K562 (cell line): Measurements from ENCODE around the gene FEN1. TPM values are rescaled to one million over a fixed set of nuclear protein-coding genes. Genes with fewer than 3 reads are reported as not detected.
A peak's percentile ranks its signal among the peaks of the same experiment; 100 is the strongest.

Source experiments
- ARHGAP35 ChIP-seq: fragments of 450-650 bp; IDR thresholded peaks from 2 replicates; pipeline ENCODE4 v1.6.1; 2018; ENCODE audit not compliant: partially characterized antibody
- CREBBP ChIP-seq: IDR thresholded peaks from one replicate; pipeline ENCODE4 v1.6.1; 2012; ENCODE audit warnings: low read depth, mild to moderate bottlenecking, control low read depth, inconsistent platforms, low read length
- ESRRB ChIP-seq: fragments of 250-450 bp; sonication (Bioruptor Pico); IDR thresholded peaks from 2 replicates; pipeline ENCODE4 v1.5.0; 2020; ENCODE audit warnings: mild to moderate bottlenecking, moderate library complexity, borderline replicate concordance
- GATAD2B ChIP-seq: fragments of 450-650 bp; IDR thresholded peaks from 2 replicates; pipeline ENCODE4 v1.6.1; 2017; ENCODE audit warnings: mild to moderate bottlenecking, borderline replicate concordance
- HOXB6 ChIP-seq: fragments of 250-450 bp; sonication (Bioruptor Pico); IDR thresholded peaks from 2 replicates; pipeline ENCODE4 v1.5.1; 2022; ENCODE audit warnings: mild to moderate bottlenecking, borderline replicate concordance
- NUFIP1 ChIP-seq: fragments of 450-650 bp; IDR thresholded peaks from 2 replicates; pipeline ENCODE4 v1.6.1; 2018; ENCODE audit not compliant: partially characterized antibody
- PCBP2 ChIP-seq: fragments of 200-400 bp; formaldehyde crosslinking; IDR thresholded peaks from 2 replicates; pipeline ENCODE4 v1.6.1; 2018; ENCODE audit warnings: low read length, low read depth, mild to moderate bottlenecking, moderate library complexity; ENCODE audit not compliant: poor library complexity, severe bottlenecking
- PHTF2 ChIP-seq: fragments of 250-450 bp; sonication (Bioruptor Pico); IDR thresholded peaks from 2 replicates; pipeline ENCODE4 v1.5.0; 2021; ENCODE audit warnings: mild to moderate bottlenecking
- PRPF4 ChIP-seq: fragments of 200-400 bp; formaldehyde crosslinking; IDR thresholded peaks from one replicate; pipeline ENCODE4 v1.6.1; 2017; ENCODE audit warnings: low read length, low read depth, mild to moderate bottlenecking; ENCODE audit not compliant: insufficient read depth, poor library complexity, severe bottlenecking
- RBM34 ChIP-seq: fragments of 200-400 bp; formaldehyde crosslinking; IDR thresholded peaks from 2 replicates; pipeline ENCODE4 v1.6.1; 2018; ENCODE audit warnings: low read length, borderline replicate concordance; ENCODE audit not compliant: insufficient read depth
- RBM39 ChIP-seq: fragments of 200-400 bp; formaldehyde crosslinking; optimal IDR thresholded peaks from 2 replicates; pipeline ENCODE3; 2018; ENCODE audit warnings: low read depth, low read length
- ZNF668 ChIP-seq: fragments of 250-450 bp; sonication (Bioruptor Pico); IDR thresholded peaks from 2 replicates; pipeline ENCODE4 v1.8.0; 2022; ENCODE audit warnings: mild to moderate bottlenecking, inconsistent platforms
- polyA plus RNA-seq, 8 experiments: library from polyadenylated mRNA; depleted of rRNA in 4 of 8; stranded (reverse) in 5 of 8; unstranded in 3 of 8; fragments of >200 nt; fragmentation: Nextera tagmentation in 2 of 8; fragmentation: Illumina TruSeq in 1 of 8; extraction: Ambion mirVana in 2 of 8; extraction: Trizol in 1 of 8; gene quantifications; 2 replicates each; pipeline versions ENCODE4 v1.2.1 to v1.2.3, GENCODE V29; 2011 to 2014; ENCODE audit warnings: inconsistent platforms in 1 of 8, missing spikeins in 1 of 8
- total RNA-seq, 7 experiments: library from RNA; depleted of rRNA in 6 of 7; stranded (reverse); fragments of >200 nt in 6 of 7; fragmentation: Illumina TruSeq in 2 of 7; extraction: Trizol in 2 of 7; gene quantifications; 2 replicates each; pipeline versions ENCODE4 v1.2.1 to v1.2.3, GENCODE V29; 2011 to 2021; ENCODE audit warnings: low replicate concordance in 1 of 7
- TF ChIP-seq, protein P1 (sequence below): fragments of 250-450 bp; sonication (Bioruptor Pico); IDR thresholded peaks from 2 replicates; pipeline ENCODE4 v1.4.0; 2020; ENCODE audit warnings: mild to moderate bottlenecking
- TF ChIP-seq, protein P2 (sequence below): fragments of 450-650 bp; IDR thresholded peaks from one replicate; pipeline ENCODE4 v1.6.1; 2018; ENCODE audit warnings: mild to moderate bottlenecking, moderate library complexity; ENCODE audit not compliant: partially characterized antibody
- TF ChIP-seq, protein P3 (sequence below): fragments of 200-800 bp; sonication (Bioruptor generic); IDR thresholded peaks from 2 replicates; pipeline ENCODE4 v1.6.1; 2017; ENCODE audit warnings: missing genetic modification characterization, missing compliant biosample characterization
- TF ChIP-seq, protein P4 (sequence below): fragments of 250-450 bp; sonication (Bioruptor Pico); IDR thresholded peaks from 2 replicates; pipeline ENCODE4 v1.5.0; 2021; ENCODE audit warnings: mild to moderate bottlenecking, moderate library complexity

FEN1 gene
- total and polyA plus RNA-seq, 9 of the 15 experiments (the other 6 are each of a cell fraction or from before 2014, with no cell fraction given), result 58.1 to 156 (median 137) TPM

DNA sequence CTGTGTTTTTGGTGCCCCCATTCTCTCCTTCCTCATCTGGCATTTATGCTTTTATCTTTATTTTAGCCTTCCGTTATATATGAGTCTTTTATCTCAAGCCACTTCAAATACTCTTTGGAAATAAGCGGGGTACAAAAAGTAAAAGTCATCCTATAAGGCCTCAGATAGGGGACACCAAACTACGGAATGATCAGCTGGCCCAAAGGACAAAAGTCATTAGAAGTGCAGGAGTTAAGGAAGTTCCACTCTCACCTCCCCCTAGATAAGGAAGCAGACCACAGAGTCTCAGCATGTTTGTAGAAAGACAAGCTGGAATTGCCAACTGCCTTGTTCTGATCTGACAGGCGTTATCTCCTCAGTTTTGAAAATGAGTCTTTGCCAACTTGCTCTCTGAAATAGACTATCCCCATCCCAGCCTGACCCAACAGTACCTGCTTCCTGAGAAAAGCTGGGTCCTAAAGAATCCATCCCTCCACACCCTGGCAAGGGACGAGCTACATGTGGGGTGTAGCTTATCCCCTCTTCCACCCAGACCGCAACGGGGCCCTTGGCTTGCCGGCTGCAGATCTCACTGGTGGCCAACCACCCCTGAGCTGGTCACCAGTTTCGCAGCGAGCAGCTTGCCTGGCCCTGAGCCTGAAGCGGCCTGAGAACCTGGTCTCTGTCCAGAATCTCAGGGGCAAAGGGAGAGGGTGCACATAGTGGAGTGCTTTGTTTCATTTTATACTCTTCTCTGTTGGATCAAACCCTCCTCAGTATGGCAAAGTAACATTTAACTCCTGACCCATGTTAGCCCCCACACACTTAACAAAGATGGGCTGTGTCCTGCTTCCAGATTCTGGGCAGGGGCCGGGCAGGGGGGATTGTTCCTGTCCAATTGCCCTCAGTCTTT is 49.2 kb downstream of the FEN1 start (continued):
- no peak for TF ChIP-seq ARHGAP35
- TF ChIP-seq, protein P1, sequence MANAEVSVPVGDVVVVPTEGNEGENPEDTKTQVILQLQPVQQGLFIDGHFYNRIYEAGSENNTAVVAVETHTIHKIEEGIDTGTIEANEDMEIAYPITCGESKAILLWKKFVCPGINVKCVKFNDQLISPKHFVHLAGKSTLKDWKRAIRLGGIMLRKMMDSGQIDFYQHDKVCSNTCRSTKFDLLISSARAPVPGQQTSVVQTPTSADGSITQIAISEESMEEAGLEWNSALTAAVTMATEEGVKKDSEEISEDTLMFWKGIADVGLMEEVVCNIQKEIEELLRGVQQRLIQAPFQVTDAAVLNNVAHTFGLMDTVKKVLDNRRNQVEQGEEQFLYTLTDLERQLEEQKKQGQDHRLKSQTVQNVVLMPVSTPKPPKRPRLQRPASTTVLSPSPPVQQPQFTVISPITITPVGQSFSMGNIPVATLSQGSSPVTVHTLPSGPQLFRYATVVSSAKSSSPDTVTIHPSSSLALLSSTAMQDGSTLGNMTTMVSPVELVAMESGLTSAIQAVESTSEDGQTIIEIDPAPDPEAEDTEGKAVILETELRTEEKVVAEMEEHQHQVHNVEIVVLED (CRISPR knock-in tag), result no peak
- TF ChIP-seq, protein P2, sequence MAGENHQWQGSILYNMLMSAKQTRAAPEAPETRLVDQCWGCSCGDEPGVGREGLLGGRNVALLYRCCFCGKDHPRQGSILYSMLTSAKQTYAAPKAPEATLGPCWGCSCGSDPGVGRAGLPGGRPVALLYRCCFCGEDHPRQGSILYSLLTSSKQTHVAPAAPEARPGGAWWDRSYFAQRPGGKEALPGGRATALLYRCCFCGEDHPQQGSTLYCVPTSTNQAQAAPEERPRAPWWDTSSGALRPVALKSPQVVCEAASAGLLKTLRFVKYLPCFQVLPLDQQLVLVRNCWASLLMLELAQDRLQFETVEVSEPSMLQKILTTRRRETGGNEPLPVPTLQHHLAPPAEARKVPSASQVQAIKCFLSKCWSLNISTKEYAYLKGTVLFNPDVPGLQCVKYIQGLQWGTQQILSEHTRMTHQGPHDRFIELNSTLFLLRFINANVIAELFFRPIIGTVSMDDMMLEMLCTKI, result no peak
- no peak for TF ChIP-seq RBM39
- TF ChIP-seq PCBP2, result no peak
- TF ChIP-seq ZNF668 (CRISPR knock-in tag), result 0 out of 2 replicates have a peak, but pooled peaks have one; percentile 73
- no peak for TF ChIP-seq RBM34
- no peak for TF ChIP-seq PHTF2
- TF ChIP-seq, protein P3, sequence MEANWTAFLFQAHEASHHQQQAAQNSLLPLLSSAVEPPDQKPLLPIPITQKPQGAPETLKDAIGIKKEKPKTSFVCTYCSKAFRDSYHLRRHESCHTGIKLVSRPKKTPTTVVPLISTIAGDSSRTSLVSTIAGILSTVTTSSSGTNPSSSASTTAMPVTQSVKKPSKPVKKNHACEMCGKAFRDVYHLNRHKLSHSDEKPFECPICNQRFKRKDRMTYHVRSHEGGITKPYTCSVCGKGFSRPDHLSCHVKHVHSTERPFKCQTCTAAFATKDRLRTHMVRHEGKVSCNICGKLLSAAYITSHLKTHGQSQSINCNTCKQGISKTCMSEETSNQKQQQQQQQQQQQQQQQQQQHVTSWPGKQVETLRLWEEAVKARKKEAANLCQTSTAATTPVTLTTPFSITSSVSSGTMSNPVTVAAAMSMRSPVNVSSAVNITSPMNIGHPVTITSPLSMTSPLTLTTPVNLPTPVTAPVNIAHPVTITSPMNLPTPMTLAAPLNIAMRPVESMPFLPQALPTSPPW (CRISPR knock-in tag), result peak; percentile 75
- no peak for TF ChIP-seq PRPF4
- TF ChIP-seq, protein P4, sequence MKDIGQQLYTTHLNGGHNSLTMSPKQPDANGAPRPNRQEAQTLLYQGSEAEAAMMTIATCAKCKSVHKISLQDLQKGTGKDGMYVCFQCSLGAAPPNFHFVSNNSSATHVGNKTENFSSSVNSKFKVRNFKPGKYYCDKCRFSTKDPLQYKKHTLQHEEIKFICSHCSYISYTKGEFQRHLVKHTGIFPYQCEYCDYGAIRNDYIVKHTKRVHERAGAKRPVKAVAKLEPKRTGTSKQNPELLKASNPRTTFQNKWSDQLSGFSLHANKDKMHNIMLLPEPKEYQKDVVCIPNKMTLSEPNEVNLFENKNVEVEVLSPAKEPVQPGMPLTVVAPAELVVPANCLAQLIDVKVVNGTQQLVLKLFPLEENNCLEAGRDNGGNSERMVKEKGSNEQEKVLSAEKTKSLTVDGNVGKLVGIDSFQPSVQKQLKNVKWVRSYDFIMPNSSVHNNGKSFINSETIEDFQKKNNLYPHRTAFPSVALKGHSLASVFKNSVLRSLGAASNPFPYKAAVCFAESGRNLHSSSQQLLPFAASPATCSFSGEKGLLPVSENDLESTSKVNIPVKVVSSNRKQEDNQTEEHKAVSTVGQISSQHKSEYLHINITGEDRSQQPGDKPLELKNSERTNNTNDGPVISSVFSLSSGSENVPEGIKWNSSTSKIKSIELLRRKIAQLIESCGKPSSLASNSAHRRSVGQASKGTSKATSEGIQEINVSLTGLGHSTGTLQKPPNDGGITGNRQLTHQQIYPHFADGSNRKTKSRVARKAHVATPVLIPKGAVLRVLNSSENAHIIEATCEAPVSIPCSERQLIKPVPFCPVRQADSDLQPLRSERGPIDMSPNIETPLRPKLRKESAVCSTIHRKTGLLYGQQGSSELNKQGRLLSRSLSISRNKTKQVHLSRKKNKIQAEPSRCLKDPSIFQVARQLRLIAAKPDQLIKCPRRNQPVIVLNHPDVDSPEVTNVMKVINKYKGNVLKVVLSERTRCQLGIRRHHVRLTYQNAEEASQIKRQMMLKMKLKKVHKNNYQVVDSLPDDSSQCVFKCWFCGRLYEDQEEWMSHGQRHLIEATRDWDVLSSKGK, result no peak
- TF ChIP-seq CREBBP, result no peak
- TF ChIP-seq ESRRB, result no peak
- TF ChIP-seq GATAD2B, result peak; percentile 97
- no peak for TF ChIP-seq NUFIP1
- TF ChIP-seq HOXB6 (CRISPR knock-in tag), result no peak
